GM21526 (cell line): Measurements from ENCODE around the gene NCKAP1.
"Not testable (repeated sequence)": the region's sequence is repeated elsewhere in the genome, so short reads cannot be mapped to it uniquely, and the experiment has no call there.

Experiments
- ATAC-seq: cut with Tn5 transposase; IDR thresholded peaks from one replicate; pipeline ENCODE4 v1.9.1; 2021; ENCODE audit warnings: moderate library complexity; ENCODE audit not compliant: unreplicated experiment, low FRiP score

Gene NCKAP1

DNA sequence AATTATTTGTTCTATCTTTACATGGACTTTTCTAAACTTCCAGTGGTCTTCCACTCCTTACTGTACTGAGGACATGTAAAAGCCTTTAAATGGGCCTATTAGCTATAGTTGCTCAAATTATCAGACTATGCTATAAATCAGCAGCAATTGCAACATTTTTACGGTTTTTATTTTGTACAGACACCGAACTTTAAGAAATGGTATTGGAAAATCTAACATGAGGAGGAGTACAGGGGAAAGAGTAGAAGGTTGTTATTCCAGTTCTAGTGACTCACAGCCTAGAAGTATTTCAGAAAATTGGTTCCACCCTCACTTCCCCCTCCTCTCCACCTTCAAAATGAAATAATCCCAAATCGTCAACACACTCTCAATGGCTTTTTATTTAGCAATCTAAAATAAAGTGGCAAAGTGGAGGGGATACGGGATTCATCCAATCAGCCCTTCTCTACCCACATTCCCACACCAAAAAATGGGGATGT is 1.1 kb downstream of the NCKAP1 start:
- ATAC-seq = no peak

DNA sequence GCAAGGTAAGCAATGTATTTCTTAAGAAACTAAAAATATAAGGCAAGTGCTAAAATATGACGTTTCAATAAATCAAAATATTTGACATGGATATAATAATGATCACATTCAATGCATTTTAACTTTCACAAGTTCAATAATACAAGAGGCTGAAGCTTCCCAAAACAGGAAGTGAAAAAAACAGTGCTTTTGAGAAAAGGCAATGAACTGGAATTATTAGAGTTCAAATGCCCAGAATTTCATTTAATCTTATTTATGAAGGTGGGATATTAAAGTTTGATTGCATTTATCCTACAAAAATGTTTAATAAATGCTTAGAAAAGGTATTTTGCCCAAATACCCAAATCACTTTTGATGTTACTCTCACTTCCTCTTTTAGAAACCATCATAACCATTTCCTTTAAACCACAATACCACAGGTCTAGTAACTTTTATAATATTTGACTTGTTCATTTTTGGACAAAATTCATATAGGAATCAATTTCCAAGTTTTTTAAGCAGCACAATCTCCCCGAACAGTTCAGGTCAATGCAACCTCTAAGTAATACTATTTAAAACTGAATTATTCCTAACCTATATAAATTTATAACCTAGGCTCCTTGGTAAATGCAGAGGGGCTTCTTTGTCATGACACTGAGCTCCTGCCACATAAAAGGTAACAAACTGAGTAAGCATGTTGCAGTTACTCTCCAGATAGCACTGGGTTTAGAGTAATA is 2.1 kb downstream of the NCKAP1 start:
- peak; percentile 56 for ATAC-seq

GRCh38 chr2:183035298-183035953 is 2.8 kb downstream of the NCKAP1 start:
- ATAC-seq = no peak

DNA sequence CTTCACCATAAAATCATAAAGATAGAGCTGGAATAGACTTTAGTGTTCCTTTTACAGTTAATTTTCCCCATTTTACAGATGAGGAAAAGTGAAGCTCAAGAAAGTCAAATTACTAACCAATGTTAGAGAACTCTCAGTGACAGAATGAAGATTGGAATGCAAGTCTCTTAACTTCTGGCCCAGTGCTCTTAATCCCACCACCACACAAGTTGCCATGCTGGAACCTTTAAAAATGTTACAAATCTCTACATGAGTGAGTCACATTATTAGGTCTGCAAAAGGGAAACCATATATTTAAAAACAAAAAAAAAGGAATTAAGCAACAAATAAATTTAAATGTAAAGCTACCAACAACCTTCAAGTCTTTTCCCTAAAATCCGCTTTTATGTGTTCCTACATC is 3.5 kb downstream of the NCKAP1 start:
- no peak for ATAC-seq

GRCh38 chr2:183033951-183034350 is 4.3 kb downstream of the NCKAP1 start:
- no peak for ATAC-seq

- ATAC-seq = no peak
Observed at GRCh38 chr2:183031911-183032794, 6.1 kb downstream of the NCKAP1 start.

- ATAC-seq = no peak
Observed at GRCh38 chr2:183029219-183029618, 9.0 kb downstream of the NCKAP1 start.

DNA sequence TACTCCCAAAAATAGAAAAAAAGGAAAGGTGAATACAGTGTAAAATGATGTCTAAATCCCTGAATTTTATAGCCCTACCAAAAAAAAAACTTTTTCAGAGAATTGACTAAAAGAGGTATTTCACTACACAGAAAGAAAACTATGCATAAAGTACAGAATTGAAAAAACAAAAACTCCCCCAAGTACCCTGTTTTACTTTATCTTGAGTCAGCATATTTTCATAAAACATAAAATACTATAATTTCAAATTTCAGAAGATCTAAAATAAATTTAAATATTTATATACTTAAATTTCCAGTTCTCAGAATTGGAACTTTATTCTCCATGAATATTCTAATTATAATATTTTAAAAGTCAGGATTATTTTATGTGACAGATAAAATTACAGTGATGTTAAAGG is 10.1 kb downstream of the NCKAP1 start:
- no peak for ATAC-seq

GRCh38 chr2:183027443-183027842 is 10.8 kb downstream of the NCKAP1 start:
- no peak for ATAC-seq

DNA sequence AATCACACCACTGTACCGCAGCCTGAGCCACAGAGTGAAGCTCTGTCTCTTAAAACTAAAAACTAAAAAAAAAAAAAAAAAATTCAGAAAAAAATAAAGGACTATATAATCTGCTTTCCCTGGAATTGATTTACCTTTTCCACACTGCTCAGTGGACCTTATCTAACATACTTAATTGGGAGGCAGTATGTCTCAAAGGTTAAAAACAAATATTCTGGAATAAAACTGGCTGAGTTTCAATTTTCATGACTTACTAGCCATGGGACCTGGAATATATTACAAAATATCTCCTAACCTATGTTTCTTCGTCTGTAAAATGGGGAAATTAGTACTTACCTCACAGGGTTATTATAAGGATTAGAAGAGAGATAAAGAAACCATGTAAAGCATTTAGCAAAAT is 11.8 kb downstream of the NCKAP1 start:
- ATAC-seq = no peak

GRCh38 chr2:183025993-183026392 is 12.3 kb downstream of the NCKAP1 start:
- no peak for ATAC-seq

- no peak for ATAC-seq
Observed at GRCh38 chr2:183024339-183025095, 13.7 kb downstream of the NCKAP1 start.

- ATAC-seq = no peak
Observed at GRCh38 chr2:183022711-183023110, 15.5 kb downstream of the NCKAP1 start.

DNA sequence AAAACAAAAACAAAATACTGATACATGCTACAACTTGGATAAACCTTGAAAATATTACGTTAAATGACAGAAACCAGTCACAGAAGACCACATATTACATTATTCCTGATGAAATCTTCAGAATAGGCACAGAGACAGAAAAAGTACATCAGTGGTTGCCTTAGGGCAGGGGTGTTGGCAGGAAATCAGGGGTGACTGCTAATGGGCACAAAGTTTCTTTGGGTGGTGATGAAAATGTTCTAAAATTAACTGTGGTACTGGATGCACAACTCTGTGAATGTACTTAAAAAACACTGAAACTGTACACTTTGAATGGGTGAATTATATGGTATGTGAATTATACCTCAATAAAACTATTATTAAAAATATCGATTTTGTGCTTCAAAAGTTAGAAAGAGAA is 16.6 kb downstream of the NCKAP1 start:
- no peak for ATAC-seq

DNA sequence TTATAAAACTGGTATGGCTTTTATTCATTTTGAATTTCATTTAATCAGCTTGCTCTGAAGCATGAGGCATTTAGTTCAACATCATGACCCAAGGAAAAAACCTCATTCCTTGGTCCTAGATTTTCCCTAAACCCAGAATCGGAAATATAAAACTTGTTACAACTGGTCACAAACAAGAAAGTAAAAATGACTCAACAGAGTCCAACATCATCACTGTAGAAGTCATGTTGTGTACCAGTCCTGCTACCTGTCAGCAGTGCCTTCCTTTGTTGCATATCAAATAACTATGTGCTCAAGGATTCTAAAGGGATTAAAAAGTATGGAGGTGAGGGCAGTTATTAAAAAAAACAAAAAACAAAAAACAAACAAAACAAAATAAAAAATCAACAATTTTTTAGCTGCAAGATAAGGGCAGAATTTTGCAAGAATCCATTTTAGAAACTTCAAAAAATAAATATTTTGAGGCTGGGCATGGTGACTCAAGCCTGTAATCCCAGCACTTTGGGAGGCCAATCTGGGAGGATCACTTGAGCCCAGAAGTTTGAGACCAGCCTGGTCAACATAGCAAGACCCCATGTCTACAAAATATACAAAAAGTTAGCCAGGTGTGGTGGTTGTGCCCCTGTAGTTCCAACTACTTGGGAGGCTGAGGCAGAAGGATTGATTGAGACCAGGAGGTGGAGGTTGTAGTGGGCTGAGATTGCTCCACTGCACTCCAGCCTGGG is 18.4 kb downstream of the NCKAP1 start:
- no peak for ATAC-seq

DNA sequence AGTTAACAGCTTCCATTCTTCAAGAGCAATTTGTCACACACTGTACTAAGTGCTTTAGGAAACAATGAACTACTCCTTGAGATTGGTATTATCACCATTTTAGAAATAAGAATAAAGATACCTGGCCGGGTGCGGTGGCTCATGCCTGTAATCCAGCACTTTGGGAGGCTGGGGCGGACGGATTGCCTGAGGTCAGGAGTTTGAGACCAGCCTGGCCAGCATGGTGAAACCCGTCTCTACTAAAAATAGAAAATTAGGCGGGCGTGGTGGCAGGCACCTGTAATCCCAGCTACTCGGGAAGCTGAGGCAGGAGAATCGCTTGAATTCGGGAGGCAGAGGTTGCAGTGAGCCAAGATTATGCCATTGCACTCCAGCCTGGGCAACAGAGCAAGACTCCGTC is 20.4 kb downstream of the NCKAP1 start:
- ATAC-seq = not testable (repeated sequence)

- no peak for ATAC-seq
Observed at GRCh38 chr2:183014005-183014404, 24.3 kb downstream of the NCKAP1 start.

DNA sequence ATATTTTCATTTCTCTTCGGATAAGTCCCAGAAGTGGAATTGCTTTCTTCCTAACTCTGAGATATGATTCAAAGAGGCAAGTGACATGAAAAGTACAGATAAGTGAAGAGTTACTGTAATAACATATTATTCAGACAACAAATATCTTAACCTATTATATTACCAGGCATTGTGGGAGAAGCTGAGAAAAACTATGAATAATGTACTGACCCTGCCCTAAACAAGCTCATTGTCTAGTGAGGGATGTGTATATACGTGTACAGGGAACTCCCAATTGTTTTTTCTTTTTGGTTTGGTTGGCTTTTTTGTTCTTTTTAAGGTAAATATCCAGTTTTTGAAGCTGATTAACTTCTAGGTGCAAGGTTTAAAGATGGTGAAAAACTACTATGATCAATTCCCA is 26.5 kb downstream of the NCKAP1 start:
- ATAC-seq = no peak

DNA sequence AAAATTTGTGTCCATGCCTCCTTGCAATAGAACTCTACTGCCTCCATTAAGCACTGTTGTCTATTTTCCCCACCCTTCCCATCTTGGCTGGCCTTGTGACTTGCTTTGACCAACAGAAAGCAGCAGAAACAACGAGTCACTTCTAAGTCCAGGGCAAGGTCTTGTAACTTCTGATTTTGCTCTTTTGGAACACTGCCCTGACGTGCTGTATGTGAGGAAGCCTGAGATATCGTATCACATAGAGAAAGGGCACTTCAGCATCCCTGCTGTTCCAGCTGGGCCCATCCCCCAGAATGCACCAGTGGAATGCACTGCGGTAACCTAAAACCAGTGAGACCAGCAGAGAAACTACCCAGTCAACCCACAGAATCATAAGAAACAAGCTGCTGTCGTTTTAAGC is 28.1 kb downstream of the NCKAP1 start:
- no peak for ATAC-seq
